ENCODE results near the gene GFOD2.
A peak's percentile ranks its signal among the peaks of the same experiment; 100 is the strongest.

GFOD2 gene

DNA sequence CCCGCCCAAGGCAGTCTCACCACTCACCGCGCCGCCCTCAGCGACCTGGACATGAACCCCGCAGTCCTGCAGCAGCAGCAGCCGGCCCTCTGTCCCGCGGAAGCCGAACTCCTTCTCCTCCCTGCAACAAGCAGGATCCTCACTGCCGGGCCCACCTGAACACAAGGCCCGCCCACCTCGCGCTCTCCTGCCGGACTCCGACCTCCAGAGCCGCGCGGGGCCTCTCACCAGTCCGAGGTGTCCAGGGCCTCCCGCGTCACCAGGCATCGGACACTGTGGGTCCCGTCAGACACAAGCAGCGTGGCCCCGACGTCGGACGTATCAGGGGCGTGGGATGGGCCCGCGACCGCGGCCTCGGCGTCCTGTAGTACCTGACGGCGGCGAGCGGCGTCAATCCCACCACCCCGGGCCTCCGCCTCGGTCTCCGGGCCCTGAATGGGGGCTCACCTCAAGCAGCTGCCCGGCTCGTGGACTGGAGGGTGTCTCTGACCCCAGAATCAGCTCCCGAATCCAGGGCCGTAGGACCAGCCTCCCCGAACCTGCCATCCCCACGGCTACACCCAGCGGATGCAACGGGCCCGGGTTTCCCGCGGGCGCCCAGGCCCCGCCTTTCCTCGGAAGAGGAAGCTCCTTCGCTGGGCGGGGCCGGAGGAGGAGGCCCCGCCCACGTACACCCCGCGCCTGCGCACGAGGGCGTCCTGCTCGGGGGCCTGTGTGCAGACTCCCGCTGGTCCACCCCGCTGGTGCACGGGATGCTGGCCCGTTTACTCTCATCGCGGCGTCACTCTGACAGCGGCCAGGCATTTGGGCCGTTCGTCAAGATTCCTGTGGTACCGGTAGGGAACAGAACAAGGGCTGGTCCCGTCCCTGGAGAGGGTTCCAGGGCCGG lies 59.2 kb downstream of the GFOD2 start, which contains the start of gene ACD:
ACD (minus strand) TSS at position 586 of the 889 bp plus-strand sequence; CDS start at position 546, 40 bp downstream.
- DNase-seq (ENCODE audit: low read depth), result peak; percentile 88
- TF ChIP-seq, protein P1, sequence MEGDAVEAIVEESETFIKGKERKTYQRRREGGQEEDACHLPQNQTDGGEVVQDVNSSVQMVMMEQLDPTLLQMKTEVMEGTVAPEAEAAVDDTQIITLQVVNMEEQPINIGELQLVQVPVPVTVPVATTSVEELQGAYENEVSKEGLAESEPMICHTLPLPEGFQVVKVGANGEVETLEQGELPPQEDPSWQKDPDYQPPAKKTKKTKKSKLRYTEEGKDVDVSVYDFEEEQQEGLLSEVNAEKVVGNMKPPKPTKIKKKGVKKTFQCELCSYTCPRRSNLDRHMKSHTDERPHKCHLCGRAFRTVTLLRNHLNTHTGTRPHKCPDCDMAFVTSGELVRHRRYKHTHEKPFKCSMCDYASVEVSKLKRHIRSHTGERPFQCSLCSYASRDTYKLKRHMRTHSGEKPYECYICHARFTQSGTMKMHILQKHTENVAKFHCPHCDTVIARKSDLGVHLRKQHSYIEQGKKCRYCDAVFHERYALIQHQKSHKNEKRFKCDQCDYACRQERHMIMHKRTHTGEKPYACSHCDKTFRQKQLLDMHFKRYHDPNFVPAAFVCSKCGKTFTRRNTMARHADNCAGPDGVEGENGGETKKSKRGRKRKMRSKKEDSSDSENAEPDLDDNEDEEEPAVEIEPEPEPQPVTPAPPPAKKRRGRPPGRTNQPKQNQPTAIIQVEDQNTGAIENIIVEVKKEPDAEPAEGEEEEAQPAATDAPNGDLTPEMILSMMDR (IDR thresholded peaks at IDR 0.05; ENCODE audit: low read length, missing control alignments), result no peak
- peak within 1 kb of the TSS; percentile 92 for H3K4me3 ChIP-seq (replicated peaks; ENCODE audit: low read depth, low read length)

DNA sequence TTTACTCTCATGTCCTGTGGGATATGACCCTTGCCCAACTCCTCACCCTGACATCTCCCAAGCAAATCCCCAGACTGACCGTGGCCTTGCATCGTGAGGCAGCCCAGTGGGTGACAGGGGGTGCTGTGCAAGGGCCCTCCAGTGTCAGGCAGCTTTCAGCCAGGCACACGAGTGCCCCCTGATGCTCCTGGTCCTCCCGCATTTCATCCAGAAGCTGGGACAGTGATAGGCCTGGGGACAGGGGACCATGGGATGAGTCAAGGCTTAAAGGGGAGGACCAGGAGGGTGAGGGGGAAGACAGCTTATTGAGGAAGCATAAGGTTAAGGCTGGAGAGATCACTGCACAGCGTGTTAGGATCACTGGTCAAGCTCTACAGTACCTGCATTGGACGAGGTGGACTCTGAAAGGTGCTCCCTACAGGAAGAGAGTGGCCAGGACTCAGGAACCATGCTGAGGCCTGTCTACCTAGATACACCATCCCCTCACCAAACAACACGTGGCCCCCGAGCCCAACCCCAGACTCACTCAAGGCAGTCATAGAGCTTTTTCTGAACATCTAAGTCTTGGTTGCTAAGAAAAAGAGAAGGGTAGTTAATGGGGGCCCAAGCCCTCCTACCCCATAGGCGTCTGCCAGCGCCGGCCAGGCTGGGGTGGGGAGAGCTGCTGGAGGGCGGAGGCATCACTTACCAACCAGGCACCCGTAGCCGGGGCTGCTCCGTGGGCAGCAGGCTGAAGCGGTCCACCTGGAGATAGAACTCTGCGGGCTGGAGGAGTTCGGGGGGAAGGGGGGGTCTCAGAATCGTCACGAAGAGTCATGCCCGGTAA lies 60.1 kb downstream of the GFOD2 start:
- TF ChIP-seq, protein P1 (IDR thresholded peaks at IDR 0.05; ENCODE audit: low read length, missing control alignments), result no peak
- DNase-seq (ENCODE audit: low read depth), result no peak
- peak overlapping the region; percentile 92 for H3K4me3 ChIP-seq (replicated peaks; ENCODE audit: low read depth, low read length)

DNA sequence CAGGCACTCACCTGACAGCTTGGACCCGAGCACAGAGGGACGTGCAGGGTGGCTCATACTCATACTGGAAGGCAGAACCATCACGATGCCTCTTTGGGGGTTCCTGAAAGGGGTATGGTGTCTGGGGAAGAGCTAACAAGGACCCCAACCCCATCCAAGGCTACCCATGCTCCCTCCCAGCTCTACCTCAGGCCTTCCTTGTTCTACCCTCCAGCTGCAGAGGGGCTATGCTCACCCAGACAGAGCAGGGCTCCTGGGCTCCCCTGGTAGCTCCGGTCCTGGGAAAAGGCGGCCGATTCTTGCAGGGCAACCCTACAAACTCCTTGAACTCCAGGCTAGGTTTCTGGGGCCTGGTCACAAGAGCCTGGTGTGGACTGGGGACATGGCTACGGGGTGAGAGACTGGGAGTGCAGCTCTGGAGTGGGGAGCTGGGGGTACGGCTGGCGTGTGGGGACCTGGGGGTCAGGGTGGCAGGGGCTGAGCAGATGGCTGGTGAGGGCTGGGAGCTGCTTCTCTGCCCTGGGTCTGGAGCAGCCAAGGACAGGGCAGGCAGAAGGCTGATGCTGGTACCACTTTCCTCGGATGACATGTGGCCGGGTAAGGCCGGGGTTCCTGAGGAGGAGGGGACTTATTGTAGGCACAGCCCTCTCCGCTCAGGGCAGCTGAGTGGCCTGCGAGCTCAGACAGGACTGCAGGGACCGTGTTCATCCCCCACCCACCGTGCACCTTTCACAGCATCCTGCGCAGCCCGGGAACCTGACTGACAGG lies 61.2 kb downstream of the GFOD2 start:
- no peak overlapping the region for H3K4me3 ChIP-seq (replicated peaks; ENCODE audit: low read depth, low read length)
- TF ChIP-seq, protein P1 (IDR thresholded peaks at IDR 0.05; ENCODE audit: low read length, missing control alignments), result no peak
- no peak for DNase-seq (ENCODE audit: low read depth)

DNA sequence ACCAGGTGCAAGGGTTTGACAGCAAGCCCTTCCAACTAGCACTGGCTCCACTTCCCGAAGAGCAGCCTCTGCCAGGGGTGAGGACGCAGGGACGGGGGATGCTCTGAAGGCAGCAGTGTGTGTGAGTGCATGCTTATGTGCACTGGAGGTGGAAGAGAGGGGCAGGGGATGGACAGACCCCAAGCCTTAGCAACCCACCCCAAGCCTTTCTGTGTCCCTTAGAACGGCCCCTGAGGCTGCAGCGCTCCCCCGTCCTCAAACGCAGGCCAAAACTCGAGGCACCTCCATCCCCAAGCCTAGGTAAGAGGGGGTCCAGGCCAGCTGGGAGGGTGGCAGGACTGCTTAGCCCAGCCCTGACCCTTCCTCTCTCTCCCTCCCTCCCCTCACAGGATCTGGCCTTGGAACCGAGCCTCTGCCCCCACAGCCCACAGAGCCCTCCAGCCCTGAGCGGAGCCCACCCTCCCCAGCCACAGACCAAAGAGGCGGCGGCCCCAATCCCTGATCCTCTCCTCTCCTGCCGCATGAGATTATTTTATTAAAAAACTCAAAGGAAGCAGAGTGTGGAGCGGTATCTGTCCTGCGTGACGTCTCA lies 62.0 kb downstream of the GFOD2 start:
- no peak overlapping the region for H3K4me3 ChIP-seq (replicated peaks; ENCODE audit: low read depth, low read length)
- no peak for DNase-seq (ENCODE audit: low read depth)
- TF ChIP-seq, protein P1 (IDR thresholded peaks at IDR 0.05; ENCODE audit: low read length, missing control alignments), result no peak

DNA sequence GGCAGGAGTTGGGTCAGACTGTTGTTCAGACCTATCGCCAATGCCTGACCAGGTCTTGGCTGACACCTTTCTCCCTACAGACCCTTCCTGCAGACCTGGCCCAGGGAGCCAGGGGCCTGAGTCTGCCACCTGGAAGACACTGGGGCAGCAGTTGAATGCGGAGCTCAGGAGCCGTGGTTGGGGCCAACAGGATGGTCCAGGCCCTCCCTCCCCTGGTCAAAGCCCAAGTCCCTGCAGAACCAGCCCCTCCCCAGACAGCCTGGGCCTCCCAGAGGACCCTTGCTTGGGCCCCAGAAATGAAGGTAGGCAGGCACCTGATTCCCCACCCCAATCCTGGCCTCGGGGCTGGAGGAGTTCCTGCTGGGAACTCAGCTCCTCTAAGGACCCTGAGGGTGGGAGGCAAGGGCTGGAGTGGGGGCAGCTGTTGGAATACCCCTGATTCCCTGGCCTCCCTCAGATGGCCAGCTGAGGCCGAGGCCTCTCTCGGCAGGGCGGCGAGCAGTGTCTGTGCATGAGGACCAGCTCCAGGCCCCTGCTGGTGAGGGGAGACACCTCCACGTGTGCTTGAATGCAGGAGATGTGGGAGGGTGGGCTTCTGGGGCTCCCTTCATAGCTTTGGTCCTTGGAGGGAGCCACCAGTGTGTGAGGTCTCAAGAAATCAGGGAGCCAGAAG lies 62.6 kb downstream of the GFOD2 start:
- no peak overlapping the region for H3K4me3 ChIP-seq (replicated peaks; ENCODE audit: low read depth, low read length)
- TF ChIP-seq, protein P1 (IDR thresholded peaks at IDR 0.05; ENCODE audit: low read length, missing control alignments), result no peak
- DNase-seq (ENCODE audit: low read depth), result no peak

DNA sequence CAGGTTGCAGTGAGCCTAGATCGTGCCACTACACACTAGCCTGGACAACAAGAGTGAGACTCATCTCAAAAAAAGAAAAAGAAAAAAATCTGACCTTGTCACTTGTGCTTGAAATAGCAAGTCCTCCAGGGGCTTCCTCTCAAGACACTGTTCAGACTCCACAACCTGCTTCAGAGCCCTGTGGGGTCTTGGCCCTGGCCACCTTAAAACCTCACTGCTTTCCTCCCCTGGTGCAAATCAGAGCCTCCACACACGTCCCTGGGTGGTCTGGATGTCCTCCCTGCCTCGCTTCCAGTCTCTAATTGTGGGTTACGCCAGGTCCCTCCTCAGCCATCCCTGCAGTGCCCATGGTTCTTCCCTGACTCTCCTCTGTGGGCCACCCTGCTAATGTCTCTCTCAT lies 63.8 kb downstream of the GFOD2 start:
- TF ChIP-seq, protein P1 (IDR thresholded peaks at IDR 0.05; ENCODE audit: low read length, missing control alignments), result no peak
- H3K4me3 ChIP-seq (replicated peaks; ENCODE audit: low read depth, low read length), result no peak overlapping the region
- no peak for DNase-seq (ENCODE audit: low read depth)

Measured in fibroblast of pulmonary artery (primary cell).